Lower leg skin (tissue), 4 donors: ENCODE measurements around the gene LRRC51. TPM values are rescaled to one million over a fixed set of nuclear protein-coding genes. Genes with fewer than 3 reads are reported as not detected.
A peak's percentile ranks its signal among the peaks of the same experiment; 100 is the strongest.

Source experiments
- DNase-seq, 2 donors: peaks; one replicate each; pipeline ENCODE4 v3.0.0-alpha.2; 2019; ENCODE audit warnings: low spot score in 2 of 2
- H3K4me3 ChIP-seq: fragments of 200-600 bp; sonication (generic); 2 replicates; pipeline ENCODE4 v1.5.1; 2017; ENCODE audit warnings: mild to moderate bottlenecking, low read depth; ENCODE audit not compliant: poor library complexity, severe bottlenecking
- POLR2A ChIP-seq, 2 donors: fragments of 450-650 bp; IDR thresholded peaks; one replicate each; pipeline ENCODE4 v1.6.1; 2016 to 2017; ENCODE audit warnings: antibody characterized with exemption in 2 of 2, mild to moderate bottlenecking in 1 of 2, moderate library complexity in 1 of 2
- WGBS, 2 donors: methylation state at CpG; one replicate each; pipeline ENCODE4 v1.1.5; 2018; 5-methylcytosine and 5-hydroxymethylcytosine counted together
- intact Hi-C: fragments of 100-400 bp; cut with DNase I; formaldehyde crosslinking; loops from one replicate; pipeline ENCODE4 v1.15.0; 2023; ENCODE audit warnings: low total_unique reads
- total RNA-seq, 4 donors: library from RNA; depleted of rRNA; stranded (reverse); fragments of >200 nt; gene quantifications; one replicate each; pipeline ENCODE4 v1.1.0, GENCODE V29; 2016
- TF ChIP-seq, protein P1 (sequence below), 3 donors: fragments of 450-650 bp; IDR thresholded peaks; one replicate each; pipeline ENCODE4 v1.5.1; 2016; ENCODE audit warnings: antibody characterized with exemption in 3 of 3, mild to moderate bottlenecking in 3 of 3, moderate library complexity in 2 of 3

The LRRC51 gene
- total RNA-seq, 4 donors from 2014 or later, result 1.9 to 16.9 (median 4.9) TPM

DNA sequence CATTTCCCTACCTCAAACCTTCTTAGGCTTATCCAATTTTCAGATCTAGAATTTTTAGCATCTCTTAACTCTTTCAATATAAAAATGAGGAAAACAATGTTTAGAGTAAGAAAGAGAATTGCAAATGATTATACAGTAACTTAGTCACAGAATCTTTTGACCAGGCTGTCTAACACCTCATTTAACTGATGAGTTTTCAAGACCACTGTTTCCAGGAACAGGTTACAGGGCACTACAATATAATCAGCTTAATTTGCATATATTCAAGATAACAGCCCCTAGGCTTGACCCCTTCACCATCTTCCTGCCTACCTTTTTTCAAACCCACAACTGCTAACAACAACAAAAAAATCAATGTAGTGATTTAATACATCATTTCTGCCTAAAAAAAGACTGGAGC lies 13.0 kb upstream of the LRRC51 start:
- DNase-seq, result no peak
- intact Hi-C loops, result no loop called here
- no peak overlapping the region for H3K4me3 ChIP-seq
- no peak for TF ChIP-seq POLR2A (IDR thresholded peaks at IDR 0.05)
- TF ChIP-seq, protein P1, sequence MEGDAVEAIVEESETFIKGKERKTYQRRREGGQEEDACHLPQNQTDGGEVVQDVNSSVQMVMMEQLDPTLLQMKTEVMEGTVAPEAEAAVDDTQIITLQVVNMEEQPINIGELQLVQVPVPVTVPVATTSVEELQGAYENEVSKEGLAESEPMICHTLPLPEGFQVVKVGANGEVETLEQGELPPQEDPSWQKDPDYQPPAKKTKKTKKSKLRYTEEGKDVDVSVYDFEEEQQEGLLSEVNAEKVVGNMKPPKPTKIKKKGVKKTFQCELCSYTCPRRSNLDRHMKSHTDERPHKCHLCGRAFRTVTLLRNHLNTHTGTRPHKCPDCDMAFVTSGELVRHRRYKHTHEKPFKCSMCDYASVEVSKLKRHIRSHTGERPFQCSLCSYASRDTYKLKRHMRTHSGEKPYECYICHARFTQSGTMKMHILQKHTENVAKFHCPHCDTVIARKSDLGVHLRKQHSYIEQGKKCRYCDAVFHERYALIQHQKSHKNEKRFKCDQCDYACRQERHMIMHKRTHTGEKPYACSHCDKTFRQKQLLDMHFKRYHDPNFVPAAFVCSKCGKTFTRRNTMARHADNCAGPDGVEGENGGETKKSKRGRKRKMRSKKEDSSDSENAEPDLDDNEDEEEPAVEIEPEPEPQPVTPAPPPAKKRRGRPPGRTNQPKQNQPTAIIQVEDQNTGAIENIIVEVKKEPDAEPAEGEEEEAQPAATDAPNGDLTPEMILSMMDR (IDR thresholded peaks at IDR 0.05), result no peak

DNA sequence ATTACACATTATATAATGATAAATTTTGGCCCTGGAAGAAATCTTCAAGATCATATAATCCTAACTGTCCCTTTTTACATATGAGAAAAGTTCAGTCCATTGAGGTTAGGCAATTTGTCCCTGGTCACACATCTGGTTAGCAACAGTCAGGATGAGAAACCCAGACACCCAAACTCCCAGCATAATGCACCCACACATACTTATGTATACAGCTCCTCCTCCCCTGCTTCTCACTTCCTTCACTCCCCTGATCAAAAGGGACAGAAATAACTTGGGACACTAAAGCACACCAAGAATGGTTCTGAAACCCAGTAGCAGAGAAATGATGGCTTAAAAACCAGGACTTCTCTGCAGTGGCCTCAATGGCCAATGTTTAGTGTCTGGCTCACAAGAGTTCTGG lies 11.4 kb upstream of the LRRC51 start:
- no peak for TF ChIP-seq POLR2A (IDR thresholded peaks at IDR 0.05)
- TF ChIP-seq, protein P1 (IDR thresholded peaks at IDR 0.05), result no peak
- H3K4me3 ChIP-seq, result no peak overlapping the region
- intact Hi-C loops, result no loop called here
- no peak for DNase-seq

DNA sequence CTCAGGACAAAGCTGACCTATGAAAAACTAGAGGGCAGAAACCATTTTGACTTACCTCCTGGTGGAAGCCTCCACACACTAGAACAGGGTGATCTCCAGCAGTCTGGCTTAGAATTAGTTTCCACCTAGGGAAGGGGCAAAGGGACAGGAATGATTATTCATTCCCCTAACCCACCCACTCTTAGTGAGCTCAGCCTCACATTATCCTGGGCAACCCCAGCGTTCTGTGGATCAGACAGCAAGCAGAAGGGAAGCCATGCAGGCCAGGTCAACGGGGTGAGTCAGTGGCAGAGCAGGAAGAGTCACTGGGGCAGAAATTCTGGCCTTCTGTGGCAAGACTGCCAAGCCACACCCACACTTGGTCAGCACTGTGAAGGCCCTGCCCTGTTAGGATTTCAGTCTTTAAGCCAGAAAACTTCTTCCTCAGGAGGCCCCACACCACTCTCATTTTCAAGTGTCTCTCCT lies 10.8 kb upstream of the LRRC51 start:
- H3K4me3 ChIP-seq, result no peak overlapping the region
- no peak for TF ChIP-seq POLR2A (IDR thresholded peaks at IDR 0.05)
- TF ChIP-seq, protein P1 (IDR thresholded peaks at IDR 0.05), result no peak
- DNase-seq, result peak; percentile 84 to 96
- intact Hi-C loops, result no loop called here
- WGBS, 2 donors, result 0 to 6% methylated on average over 2 of the region's 2 CpGs

DNA sequence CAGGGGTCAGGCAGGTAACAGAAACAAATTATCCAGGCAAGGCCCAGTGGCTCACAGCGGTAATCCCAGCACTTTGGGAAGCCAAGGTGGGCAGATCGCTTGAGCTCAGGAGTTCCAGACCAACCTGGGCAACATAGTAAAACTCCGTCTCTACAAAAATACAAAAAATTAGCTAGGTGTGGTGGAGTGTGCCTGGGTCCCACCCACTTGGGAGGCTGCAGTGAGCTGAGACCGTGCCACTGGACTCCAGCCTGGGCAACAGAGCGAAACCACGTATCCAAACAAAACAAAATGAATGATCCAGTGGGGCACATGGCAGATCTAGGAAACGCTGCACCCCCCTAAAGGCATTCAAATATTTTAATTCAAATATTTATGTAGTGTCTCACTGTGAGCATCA lies 10.2 kb upstream of the LRRC51 start:
- TF ChIP-seq POLR2A (IDR thresholded peaks at IDR 0.05), result no peak
- TF ChIP-seq, protein P1 (IDR thresholded peaks at IDR 0.05), result no peak
- WGBS, 2 donors, result 91 to 93% methylated on average over 7 of the region's 7 CpGs
- intact Hi-C loops, result no loop called here
- no peak overlapping the region for H3K4me3 ChIP-seq
- DNase-seq, result no peak

DNA sequence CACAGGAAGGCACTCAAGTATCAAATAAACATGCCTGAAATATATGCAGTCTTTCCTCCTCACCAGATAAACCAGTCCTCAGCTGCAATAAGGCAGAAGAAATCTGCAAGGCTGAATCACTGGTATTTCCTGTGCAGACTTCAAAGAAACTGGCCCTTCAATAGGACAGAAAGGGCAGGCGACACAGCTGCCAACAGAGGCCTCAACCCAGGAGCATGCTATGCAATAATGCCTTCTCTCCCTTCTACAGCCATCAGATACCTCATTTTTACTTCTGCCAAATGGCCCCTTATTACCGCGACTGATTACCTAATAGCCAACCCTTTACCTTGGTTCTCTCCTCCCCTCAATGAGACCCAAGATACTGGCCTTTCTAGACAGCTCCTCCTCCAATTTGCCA lies 8.3 kb upstream of the LRRC51 start:
- TF ChIP-seq POLR2A (IDR thresholded peaks at IDR 0.05), result no peak
- TF ChIP-seq, protein P1 (IDR thresholded peaks at IDR 0.05), result no peak
- no peak for DNase-seq
- 59 to 67% methylated on average over 3 of the region's 3 CpGs for WGBS, 2 donors

DNA sequence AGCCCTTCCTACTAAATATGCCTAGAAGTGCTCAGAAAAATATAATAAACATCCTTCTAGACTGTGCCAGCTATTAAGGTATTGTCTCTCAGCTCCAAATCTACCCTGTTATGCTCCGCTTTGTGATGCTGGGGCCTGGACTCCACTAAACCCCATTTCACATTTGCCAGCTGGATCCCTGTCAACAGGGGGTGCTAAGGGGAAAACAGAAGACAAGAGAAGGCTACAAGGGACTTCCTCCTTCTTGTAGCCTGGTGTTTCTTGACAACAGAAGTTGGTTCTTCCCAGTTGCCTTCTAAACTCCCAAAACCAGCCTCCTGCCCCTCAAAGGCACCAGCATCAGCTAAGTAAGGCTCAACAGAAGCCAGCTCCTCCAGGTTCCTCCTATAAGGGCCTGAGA lies 5.5 kb upstream of the LRRC51 start:
- TF ChIP-seq, protein P1 (IDR thresholded peaks at IDR 0.05), result no peak
- TF ChIP-seq POLR2A (IDR thresholded peaks at IDR 0.05), result no peak
- DNase-seq, result no peak
- WGBS, 2 donors, result 84 to 88% methylated on average over 1 of the region's 1 CpG
- H3K4me3 ChIP-seq, result no peak overlapping the region
- intact Hi-C loops, result no loop called here

More for the DNA sequence above, 8.3 kb upstream of the LRRC51 start:
- intact Hi-C loops, result no loop called here
- no peak overlapping the region for H3K4me3 ChIP-seq
